Brain microvascular endothelial cell (primary cell): ENCODE results near the gene LRRC4C.

Source experiments
- DNase-seq: peaks from one replicate; pipeline ENCODE4 v3.0.0-alpha.2; 2020
- H3K27ac ChIP-seq: fragments of 250-450 bp; sonication (Bioruptor Pico); 2 replicates; pipeline ENCODE4 v1.5.1; 2020; ENCODE audit warnings: mild to moderate bottlenecking, moderate library complexity
- H3K27me3 ChIP-seq: fragments of 250-450 bp; sonication (Bioruptor Pico); replicated peaks from 2 replicates; pipeline ENCODE4 v1.5.1; 2020; ENCODE audit warnings: mild to moderate bottlenecking
- H3K36me3 ChIP-seq: fragments of 250-450 bp; sonication (Bioruptor Pico); replicated peaks from 2 replicates; pipeline ENCODE4 v1.5.1; 2020; ENCODE audit warnings: mild to moderate bottlenecking
- H3K4me3 ChIP-seq: 2 replicates; pipeline ENCODE4 v1.5.1; 2011; ENCODE audit warnings: low read depth, mild to moderate bottlenecking, control low read depth, low read length, moderate library complexity
- in situ Hi-C: cut with HindIII; loops from 2 replicates; pipeline ENCODE4 v1.10.0; 2017; ENCODE audit warnings: low sequenced_read_pairs, low pct_ligation_motif_present
- TF ChIP-seq, protein P1 (sequence below): IDR thresholded peaks from 2 replicates; pipeline ENCODE4 v1.5.1; 2011; ENCODE audit warnings: low read depth, mild to moderate bottlenecking, moderate library complexity, low read length, control low read depth, inconsistent platforms; ENCODE audit errors: missing control alignments

LRRC4C gene

GRCh38 chr11:40099426-40100161 is 1359.9 kb downstream of the LRRC4C start:
- no peak overlapping the region for H3K4me3 ChIP-seq
- H3K27ac ChIP-seq: no peak overlapping the region
- no peaks in the 10 kb centered on the region for H3K27me3 ChIP-seq
- DNase-seq: no peak
- TF ChIP-seq, protein P1, sequence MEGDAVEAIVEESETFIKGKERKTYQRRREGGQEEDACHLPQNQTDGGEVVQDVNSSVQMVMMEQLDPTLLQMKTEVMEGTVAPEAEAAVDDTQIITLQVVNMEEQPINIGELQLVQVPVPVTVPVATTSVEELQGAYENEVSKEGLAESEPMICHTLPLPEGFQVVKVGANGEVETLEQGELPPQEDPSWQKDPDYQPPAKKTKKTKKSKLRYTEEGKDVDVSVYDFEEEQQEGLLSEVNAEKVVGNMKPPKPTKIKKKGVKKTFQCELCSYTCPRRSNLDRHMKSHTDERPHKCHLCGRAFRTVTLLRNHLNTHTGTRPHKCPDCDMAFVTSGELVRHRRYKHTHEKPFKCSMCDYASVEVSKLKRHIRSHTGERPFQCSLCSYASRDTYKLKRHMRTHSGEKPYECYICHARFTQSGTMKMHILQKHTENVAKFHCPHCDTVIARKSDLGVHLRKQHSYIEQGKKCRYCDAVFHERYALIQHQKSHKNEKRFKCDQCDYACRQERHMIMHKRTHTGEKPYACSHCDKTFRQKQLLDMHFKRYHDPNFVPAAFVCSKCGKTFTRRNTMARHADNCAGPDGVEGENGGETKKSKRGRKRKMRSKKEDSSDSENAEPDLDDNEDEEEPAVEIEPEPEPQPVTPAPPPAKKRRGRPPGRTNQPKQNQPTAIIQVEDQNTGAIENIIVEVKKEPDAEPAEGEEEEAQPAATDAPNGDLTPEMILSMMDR: no peak
- in situ Hi-C loops: no loop called here
- no peaks in the 10 kb centered on the region for H3K36me3 ChIP-seq

DNA sequence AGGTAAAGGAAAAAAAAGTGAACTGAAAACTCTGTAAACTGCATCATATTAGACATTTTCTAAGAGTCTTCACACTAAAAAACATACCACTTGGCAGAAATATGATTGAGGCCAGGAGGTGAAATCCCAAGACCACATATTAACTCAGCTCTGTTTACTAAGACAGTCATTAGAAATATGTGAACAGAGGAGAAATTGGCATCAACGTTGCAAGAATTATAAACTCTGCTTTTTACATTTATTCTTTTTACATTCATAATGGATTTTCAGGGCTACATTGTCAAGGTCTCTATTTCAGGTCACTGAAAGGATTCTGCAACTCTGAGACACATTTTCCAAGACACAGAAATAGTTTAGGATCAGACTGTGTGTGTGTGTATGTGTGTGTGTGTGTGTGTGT is 1364.0 kb downstream of the LRRC4C start:
- Histone ChIP-seq H3K27ac (no peak overlapping the region), H3K36me3 (no peaks in the 10 kb centered on the region), H3K27me3 (no peaks in the 10 kb centered on the region), H3K4me3 (no peak overlapping the region)
- in situ Hi-C loops: no loop called here
- DNase-seq: no peak
- TF ChIP-seq, protein P1: no peak

DNA sequence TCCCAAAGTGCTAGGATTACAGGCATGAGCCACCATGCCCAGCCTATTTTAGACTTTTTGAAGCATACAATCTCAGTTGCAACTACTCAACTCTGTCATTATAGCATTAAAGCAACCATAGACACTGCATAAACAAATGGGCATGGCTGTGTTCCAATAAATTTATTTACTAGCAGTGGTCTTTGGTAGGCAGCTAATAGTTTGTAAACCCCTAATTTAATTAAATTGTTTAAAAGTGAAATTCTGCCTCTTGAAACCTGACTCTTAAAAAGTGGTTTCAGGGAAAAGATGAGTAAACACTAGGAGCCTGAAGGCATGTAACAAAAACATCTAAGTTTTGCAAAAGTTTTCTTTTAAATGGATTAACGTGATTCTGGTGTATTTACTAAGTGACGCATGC is 1364.5 kb downstream of the LRRC4C start:
- no peak for DNase-seq
- TF ChIP-seq, protein P1: no peak
- Histone ChIP-seq H3K4me3 (no peak overlapping the region), H3K27ac (no peak overlapping the region), H3K27me3 (no peaks in the 10 kb centered on the region), H3K36me3 (no peaks in the 10 kb centered on the region)
- in situ Hi-C loops: no loop called here

DNA sequence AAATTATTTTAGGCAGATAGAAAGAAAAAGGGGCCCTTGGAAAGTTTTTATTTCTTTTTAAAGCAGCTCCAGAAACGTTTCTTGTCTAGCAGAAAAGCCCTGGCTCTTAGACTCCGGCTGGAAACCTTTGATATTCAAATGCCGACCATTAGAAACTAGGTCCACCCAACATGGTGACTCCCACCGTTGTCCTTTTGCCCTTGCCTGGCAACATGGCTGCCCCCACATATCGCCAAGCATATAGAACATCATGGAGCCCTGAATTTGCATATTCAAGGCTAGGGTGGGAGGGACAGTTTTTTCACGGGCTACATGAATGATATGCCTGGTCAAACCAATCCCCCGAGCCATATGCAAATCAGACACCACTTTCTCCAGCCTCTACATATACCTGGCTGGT is 1379.0 kb downstream of the LRRC4C start:
- in situ Hi-C loops: no loop called here
- Histone ChIP-seq H3K36me3 (no peaks in the 10 kb centered on the region), H3K4me3 (no peak overlapping the region), H3K27me3 (no peaks in the 10 kb centered on the region), H3K27ac (no peak overlapping the region)
- DNase-seq: no peak
- TF ChIP-seq, protein P1: no peak
